ENCODE measurements around the gene OSBPL2. TPM values are rescaled to one million over a fixed set of nuclear protein-coding genes. Genes with fewer than 3 reads are reported as not detected.

OSBPL2 gene
- total RNA-seq, 4 donors from 2014 or later, result 23.1 to 31.6 (median 27.1) TPM

DNA sequence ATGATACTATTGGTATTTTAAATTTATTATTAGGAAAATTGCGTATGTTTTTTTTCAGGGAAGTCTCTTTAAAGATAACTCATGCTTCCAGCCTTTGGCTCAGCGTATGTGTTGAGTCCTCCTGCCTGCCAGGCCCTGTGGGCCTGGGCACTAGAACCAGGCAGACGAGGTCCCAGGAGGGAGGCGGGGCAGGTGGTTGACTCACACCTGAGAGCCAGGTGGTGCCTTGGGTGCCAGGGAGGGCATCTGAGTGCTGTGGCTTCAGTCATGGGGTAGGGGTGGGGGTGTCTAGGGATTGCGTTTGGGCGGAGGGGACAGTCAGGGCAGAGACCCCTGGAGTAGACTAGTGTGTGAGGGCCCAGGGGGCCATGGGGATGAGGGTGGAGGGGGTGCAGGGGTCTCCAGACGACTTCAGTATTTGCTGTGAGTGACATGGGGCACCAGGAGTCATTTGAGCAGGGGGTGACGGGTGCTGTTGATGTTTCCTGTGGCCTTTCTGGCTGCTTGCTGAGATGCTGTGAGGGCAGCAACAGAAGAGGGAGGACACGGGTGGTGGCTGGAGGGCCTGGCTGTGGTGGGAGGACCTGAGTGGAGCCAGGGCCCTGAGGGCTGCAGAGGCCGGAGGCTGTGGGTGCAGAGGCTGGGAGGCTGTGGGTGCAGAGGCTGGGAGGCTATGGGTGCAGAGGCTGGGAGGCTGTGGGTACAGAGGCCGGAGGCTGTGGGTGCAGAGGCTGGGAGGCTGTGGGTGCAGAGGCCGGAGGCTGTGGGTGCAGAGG lies 49.6 kb downstream of the OSBPL2 start:
- WGBS, 2 donors, result 91 to 95% methylated on average over 12 of the region's 12 CpGs
- DNase-seq (ENCODE audit: low spot score in 2 of 2), result no peak
- Histone ChIP-seq H3K27me3 (no peaks in the 10 kb centered on the region), H3K4me1 (no peaks in the 10 kb centered on the region), H3K36me3 (peaks cover 6 to 95% (median 11%) of the 10 kb centered on the region in 3 donors), H3K27ac (no peak overlapping the region), H3K4me3 (no peak overlapping the region), H3K9me3 (no peaks in the 10 kb centered on the region)
- TF ChIP-seq, protein P1, sequence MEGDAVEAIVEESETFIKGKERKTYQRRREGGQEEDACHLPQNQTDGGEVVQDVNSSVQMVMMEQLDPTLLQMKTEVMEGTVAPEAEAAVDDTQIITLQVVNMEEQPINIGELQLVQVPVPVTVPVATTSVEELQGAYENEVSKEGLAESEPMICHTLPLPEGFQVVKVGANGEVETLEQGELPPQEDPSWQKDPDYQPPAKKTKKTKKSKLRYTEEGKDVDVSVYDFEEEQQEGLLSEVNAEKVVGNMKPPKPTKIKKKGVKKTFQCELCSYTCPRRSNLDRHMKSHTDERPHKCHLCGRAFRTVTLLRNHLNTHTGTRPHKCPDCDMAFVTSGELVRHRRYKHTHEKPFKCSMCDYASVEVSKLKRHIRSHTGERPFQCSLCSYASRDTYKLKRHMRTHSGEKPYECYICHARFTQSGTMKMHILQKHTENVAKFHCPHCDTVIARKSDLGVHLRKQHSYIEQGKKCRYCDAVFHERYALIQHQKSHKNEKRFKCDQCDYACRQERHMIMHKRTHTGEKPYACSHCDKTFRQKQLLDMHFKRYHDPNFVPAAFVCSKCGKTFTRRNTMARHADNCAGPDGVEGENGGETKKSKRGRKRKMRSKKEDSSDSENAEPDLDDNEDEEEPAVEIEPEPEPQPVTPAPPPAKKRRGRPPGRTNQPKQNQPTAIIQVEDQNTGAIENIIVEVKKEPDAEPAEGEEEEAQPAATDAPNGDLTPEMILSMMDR (IDR thresholded peaks at IDR 0.05), result no peak
- TF ChIP-seq EP300 (IDR thresholded peaks at IDR 0.05) (no peak), POLR2A (IDR thresholded peaks at IDR 0.05) (no peak)

DNA sequence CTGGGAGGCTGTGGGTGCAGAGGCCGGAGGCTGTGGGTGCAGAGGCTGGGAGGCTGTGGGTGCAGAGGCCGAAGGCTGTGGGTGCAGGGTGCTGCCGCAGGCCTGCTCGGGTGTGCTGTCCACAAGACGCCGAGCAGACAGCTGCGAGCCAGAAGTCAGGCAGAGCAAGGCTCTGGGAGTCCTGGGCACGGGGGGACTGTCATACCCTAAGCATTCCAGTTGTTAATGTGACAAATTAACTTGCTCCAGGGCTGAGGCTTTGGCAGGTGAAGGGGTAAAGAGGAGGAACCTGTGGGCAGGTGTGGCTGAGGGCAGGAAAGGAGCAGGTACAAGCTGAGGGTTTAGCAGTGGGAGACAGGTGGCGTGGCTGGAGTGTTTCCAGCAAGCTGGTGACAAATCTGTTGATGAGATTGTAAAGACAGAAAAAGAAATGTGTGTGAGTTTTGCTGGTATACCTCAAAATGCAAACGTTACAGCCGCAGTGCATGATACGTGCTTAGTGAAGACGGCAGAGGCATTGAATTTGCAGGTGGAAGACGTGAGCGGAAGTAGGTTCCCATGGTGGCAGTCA lies 50.3 kb downstream of the OSBPL2 start:
- H3K27me3 ChIP-seq, result no peaks in the 10 kb centered on the region
- no peaks in the 10 kb centered on the region for H3K4me1 ChIP-seq
- 89 to 93% methylated on average over 15 of the region's 15 CpGs for WGBS, 2 donors
- H3K27ac ChIP-seq, result no peak overlapping the region
- DNase-seq (ENCODE audit: low spot score in 2 of 2), result no peak
- H3K36me3 ChIP-seq, result peaks cover 6 to 95% (median 11%) of the 10 kb centered on the region in 3 donors
- H3K4me3 ChIP-seq, result no peak overlapping the region
- H3K9me3 ChIP-seq, result no peaks in the 10 kb centered on the region
- TF ChIP-seq EP300 (IDR thresholded peaks at IDR 0.05) (no peak), POLR2A (IDR thresholded peaks at IDR 0.05) (no peak)
- TF ChIP-seq, protein P1 (IDR thresholded peaks at IDR 0.05), result no peak

DNA sequence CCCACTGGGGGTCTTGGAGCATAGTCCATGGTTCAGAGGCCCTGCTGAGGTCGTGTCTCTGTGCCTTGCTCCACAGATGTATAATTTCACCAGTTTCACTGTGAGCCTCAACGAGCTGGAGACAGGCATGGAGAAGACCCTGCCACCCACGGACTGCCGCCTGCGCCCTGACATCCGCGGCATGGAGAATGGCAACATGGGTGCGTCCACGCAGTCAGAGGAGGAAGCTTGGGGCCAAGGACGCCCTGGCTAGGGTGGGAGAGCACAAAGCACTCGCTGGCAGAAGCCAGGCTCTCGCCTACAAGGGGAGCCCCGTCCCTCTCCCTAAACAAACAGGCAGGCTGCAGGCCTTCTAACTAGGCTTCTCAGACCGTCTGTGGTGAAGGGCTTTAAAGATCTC lies 50.8 kb downstream of the OSBPL2 start:
- H3K27me3 ChIP-seq, result no peaks in the 10 kb centered on the region
- 82 to 85% methylated on average over 14 of the region's 14 CpGs for WGBS, 2 donors
- no peaks in the 10 kb centered on the region for H3K4me1 ChIP-seq
- no peaks in the 10 kb centered on the region for H3K9me3 ChIP-seq
- peaks cover 6 to 95% (median 11%) of the 10 kb centered on the region in 3 donors for H3K36me3 ChIP-seq
- no peak overlapping the region for H3K27ac ChIP-seq
- TF ChIP-seq POLR2A (IDR thresholded peaks at IDR 0.05), result no peak
- TF ChIP-seq, protein P1 (IDR thresholded peaks at IDR 0.05), result no peak
- no peak for TF ChIP-seq EP300 (IDR thresholded peaks at IDR 0.05)
- no peak for DNase-seq (ENCODE audit: low spot score in 2 of 2)
- H3K4me3 ChIP-seq, result no peak overlapping the region

DNA sequence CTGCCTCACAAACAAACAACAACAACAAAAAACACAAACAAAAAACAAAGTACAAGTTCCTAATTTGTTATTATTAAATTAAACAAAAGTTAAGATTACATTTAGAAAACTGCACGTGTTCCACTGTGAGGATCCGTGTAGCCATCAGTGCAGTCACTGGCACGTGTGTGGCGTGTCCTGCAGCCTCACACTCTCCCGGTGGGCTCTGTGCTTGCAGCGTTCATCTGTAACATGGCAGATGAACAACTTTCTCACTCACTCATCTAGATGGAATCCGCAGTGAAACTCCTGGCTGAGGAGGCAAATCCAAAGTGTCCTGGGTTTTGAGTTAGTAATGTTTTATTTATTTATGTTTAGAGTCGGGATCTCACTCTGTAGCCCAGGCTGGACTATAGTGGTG lies 51.6 kb downstream of the OSBPL2 start:
- Histone ChIP-seq H3K27ac (no peak overlapping the region), H3K36me3 (peaks cover 6 to 95% (median 11%) of the 10 kb centered on the region in 3 donors), H3K4me3 (no peak overlapping the region), H3K4me1 (no peaks in the 10 kb centered on the region), H3K9me3 (no peaks in the 10 kb centered on the region), H3K27me3 (no peaks in the 10 kb centered on the region)
- 90 to 93% methylated on average over 8 of the region's 8 CpGs for WGBS, 2 donors
- no peak for TF ChIP-seq POLR2A (IDR thresholded peaks at IDR 0.05)
- TF ChIP-seq, protein P1 (IDR thresholded peaks at IDR 0.05), result no peak
- TF ChIP-seq EP300 (IDR thresholded peaks at IDR 0.05), result no peak
- no peak for DNase-seq (ENCODE audit: low spot score in 2 of 2)
